ENCODE results near the gene MAPKAPK3.

The MAPKAPK3 gene

DNA sequence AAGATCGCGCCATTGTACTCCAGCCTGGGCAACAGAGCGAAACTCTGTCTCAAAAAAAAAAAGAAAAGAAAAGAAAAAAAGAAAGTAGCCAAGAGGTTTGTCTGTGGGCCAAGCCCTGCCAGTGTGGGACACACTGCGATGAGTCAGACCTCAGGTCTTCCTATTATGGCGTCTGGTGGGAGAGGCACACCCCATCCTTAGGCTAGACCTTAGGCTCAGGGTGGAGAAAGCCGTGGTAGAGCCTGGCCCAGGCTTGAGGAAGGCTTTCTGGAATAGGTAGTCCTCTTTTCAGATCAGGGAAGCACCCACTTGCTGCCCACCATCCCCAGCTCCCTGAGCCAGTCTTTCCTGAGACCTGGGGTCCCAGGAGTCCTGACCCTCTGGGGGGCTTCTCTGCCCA, 41.6 kb upstream of the MAPKAPK3 start:
- H3K36me3 ChIP-seq (ENCODE audit: control insufficient read depth, insufficient read depth, low read length), result no peaks in the 10 kb centered on the region; the same call in 1 of the 2 replicates
- H3K27ac ChIP-seq (ENCODE audit: low read depth, low read length), result no peak overlapping the region
- H3K9me3 ChIP-seq (ENCODE audit: control insufficient read depth, insufficient read depth, low read length), result no peaks in the 10 kb centered on the region
- peaks cover under 1% of the 10 kb centered on the region; the same call in 1 of the 2 replicates for H3K4me1 ChIP-seq (ENCODE audit: control insufficient read depth, insufficient read depth, low read length)
- H3K27me3 ChIP-seq (ENCODE audit: control insufficient read depth, insufficient read depth, low read length), result no peaks in the 10 kb centered on the region
- H3K4me3 ChIP-seq (ENCODE audit: low read depth, low read length), result no peak overlapping the region
- no peak overlapping the region for H3K9ac ChIP-seq (ENCODE audit: low read depth, low read length)

DNA sequence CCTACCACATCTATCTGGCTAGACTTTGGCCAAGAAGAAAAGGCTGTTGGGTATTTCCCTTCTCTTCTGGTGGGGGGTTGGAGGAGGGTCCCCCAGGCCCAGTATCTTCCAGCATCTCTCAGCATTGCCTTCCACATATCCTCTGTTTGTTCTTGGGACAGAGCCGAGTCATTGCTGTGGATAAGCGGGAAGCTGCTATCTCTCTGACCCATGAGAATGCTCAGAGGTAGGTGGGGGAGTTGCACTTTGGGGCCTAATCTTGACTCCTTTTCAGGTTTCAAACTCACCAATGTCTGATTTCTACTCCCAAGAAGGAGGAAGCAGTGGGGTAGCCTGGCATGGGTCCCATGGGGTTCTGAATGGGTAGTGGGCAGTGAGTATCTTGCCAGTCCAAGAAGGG, 39.6 kb upstream of the MAPKAPK3 start:
- H3K9me3 ChIP-seq (ENCODE audit: control insufficient read depth, insufficient read depth, low read length), result no peaks in the 10 kb centered on the region
- peaks cover 7% of the 10 kb centered on the region; the same call in 1 of the 2 replicates for H3K36me3 ChIP-seq (ENCODE audit: control insufficient read depth, insufficient read depth, low read length)
- H3K4me1 ChIP-seq (ENCODE audit: control insufficient read depth, insufficient read depth, low read length), result no peaks in the 10 kb centered on the region
- H3K9ac ChIP-seq (ENCODE audit: low read depth, low read length), result no peak overlapping the region
- no peak overlapping the region for H3K4me3 ChIP-seq (ENCODE audit: low read depth, low read length)
- no peak overlapping the region for H3K27ac ChIP-seq (ENCODE audit: low read depth, low read length)
- no peaks in the 10 kb centered on the region for H3K27me3 ChIP-seq (ENCODE audit: control insufficient read depth, insufficient read depth, low read length)

DNA sequence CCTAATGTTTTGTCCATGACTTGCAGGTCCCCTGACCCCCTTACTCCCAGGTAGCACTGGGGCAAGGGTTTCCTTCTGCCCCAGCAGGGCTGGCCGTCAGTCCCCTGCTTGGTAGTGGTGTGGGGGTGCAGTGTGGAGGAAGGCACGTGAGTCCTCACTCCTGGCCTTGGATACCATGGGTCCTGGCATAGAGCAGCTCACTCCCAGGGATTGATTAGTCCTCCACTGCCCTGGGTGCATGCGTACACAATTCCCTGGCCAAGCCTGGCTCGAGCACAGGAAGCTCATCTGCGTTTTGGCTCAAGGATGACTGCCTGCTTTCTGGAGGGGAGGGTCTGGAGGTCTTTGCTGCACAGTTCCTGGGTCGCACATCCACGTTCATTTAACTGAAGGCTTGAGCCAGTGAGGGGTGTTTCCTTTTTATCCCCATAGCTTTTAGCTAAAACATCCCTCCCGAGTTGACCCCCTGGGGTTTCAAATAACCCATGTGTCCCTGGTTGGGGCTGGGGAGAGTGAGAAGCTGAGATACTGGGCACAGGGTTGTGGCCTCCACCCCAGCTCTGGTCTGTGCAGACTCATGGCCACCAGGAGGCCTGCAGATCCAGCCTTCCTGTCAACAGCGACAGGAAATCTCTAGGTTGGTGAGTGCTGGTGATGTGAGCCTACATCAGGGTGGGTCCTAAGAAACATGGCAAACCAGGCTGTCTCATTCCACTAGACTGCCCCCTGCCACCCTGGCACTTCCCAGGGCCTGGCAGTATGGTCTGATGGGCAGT, 36.1 kb upstream of the MAPKAPK3 start:
- H3K27ac ChIP-seq (ENCODE audit: low read depth, low read length), result no peak overlapping the region
- H3K27me3 ChIP-seq (ENCODE audit: control insufficient read depth, insufficient read depth, low read length), result no peaks in the 10 kb centered on the region
- H3K9ac ChIP-seq (ENCODE audit: low read depth, low read length), result no peak overlapping the region
- no peaks in the 10 kb centered on the region for H3K4me1 ChIP-seq (ENCODE audit: control insufficient read depth, insufficient read depth, low read length)
- peaks cover 12% of the 10 kb centered on the region; the same call in 1 of the 2 replicates for H3K36me3 ChIP-seq (ENCODE audit: control insufficient read depth, insufficient read depth, low read length)
- no peak overlapping the region for H3K4me3 ChIP-seq (ENCODE audit: low read depth, low read length)
- no peaks in the 10 kb centered on the region for H3K9me3 ChIP-seq (ENCODE audit: control insufficient read depth, insufficient read depth, low read length)

DNA sequence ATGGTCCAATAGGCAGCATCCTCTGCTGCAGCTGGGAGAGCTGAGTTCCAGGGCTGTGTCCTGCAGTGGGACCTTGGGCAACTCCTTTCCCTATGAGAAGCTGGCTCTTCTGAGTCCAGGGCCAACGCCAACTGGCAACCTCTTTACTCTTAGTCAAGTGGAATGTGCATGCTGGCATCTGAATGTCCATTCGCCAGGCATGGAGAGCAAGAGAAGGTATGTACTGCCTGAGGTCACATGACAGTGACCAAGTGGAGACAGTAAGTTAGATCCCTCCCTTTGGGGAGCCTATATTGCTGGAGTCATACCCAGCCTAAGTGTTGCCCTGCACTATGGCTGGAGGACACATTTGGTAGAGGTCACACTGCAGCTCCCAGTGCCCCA, 35.5 kb upstream of the MAPKAPK3 start:
- H3K27me3 ChIP-seq (ENCODE audit: control insufficient read depth, insufficient read depth, low read length), result no peaks in the 10 kb centered on the region
- H3K36me3 ChIP-seq (ENCODE audit: control insufficient read depth, insufficient read depth, low read length), result peaks cover 12% of the 10 kb centered on the region; the same call in 1 of the 2 replicates
- no peaks in the 10 kb centered on the region for H3K4me1 ChIP-seq (ENCODE audit: control insufficient read depth, insufficient read depth, low read length)
- H3K27ac ChIP-seq (ENCODE audit: low read depth, low read length), result no peak overlapping the region
- H3K9ac ChIP-seq (ENCODE audit: low read depth, low read length), result no peak overlapping the region
- no peak overlapping the region for H3K4me3 ChIP-seq (ENCODE audit: low read depth, low read length)
- H3K9me3 ChIP-seq (ENCODE audit: control insufficient read depth, insufficient read depth, low read length), result no peaks in the 10 kb centered on the region

DNA sequence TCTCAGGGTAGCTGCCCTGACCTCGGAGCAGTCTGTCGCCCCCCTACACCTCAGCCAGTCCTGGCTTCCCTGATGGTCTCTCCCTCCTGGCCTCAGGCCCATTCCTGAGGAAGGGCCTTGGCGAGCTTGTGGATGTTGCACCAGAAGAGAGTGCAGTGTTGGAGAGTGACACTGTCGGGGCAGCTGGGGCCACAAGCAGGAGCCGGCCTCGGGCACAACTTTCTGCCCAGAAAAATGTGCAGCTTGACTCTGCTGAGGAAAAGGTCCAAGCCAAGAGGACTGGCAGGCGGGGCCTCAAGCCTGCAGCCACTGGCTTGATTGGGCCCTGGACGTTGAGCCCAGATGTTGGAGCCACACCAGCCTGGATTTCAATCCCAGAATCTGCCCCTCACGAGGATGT, 34.9 kb upstream of the MAPKAPK3 start:
- H3K9me3 ChIP-seq (ENCODE audit: control insufficient read depth, insufficient read depth, low read length), result no peaks in the 10 kb centered on the region
- peaks cover 12% of the 10 kb centered on the region; the same call in 1 of the 2 replicates for H3K36me3 ChIP-seq (ENCODE audit: control insufficient read depth, insufficient read depth, low read length)
- no peaks in the 10 kb centered on the region for H3K27me3 ChIP-seq (ENCODE audit: control insufficient read depth, insufficient read depth, low read length)
- no peaks in the 10 kb centered on the region for H3K4me1 ChIP-seq (ENCODE audit: control insufficient read depth, insufficient read depth, low read length)
- no peak overlapping the region for H3K27ac ChIP-seq (ENCODE audit: low read depth, low read length)
- H3K4me3 ChIP-seq (ENCODE audit: low read depth, low read length), result no peak overlapping the region
- no peak overlapping the region for H3K9ac ChIP-seq (ENCODE audit: low read depth, low read length)

DNA sequence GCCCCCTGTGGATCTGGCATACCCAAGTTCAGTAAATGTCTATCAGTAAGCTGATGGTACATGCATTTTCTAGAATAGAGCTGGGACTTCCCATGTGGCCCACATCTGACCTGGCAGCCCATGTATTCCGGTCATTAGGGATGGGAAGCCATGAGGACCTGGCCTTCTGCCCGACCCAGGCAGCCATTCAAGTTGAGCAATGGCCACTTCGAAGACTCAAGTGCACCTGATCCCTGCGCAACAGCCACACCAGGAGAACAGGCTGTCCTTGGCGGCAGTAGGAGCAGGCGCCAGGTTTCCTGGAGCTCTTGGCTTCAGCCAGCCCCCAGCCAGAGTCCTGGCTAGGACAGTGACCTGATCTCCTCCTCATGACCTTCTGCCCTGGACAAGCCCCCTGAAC, 33.1 kb upstream of the MAPKAPK3 start:
- Histone ChIP-seq H3K9ac (ENCODE audit: low read depth, low read length) (no peak overlapping the region), H3K4me3 (ENCODE audit: low read depth, low read length) (no peak overlapping the region), H3K36me3 (ENCODE audit: control insufficient read depth, insufficient read depth, low read length) (peaks cover 12% of the 10 kb centered on the region; the same call in 1 of the 2 replicates), H3K27ac (ENCODE audit: low read depth, low read length) (no peak overlapping the region), H3K4me1 (ENCODE audit: control insufficient read depth, insufficient read depth, low read length) (no peaks in the 10 kb centered on the region), H3K27me3 (ENCODE audit: control insufficient read depth, insufficient read depth, low read length) (no peaks in the 10 kb centered on the region), H3K9me3 (ENCODE audit: control insufficient read depth, insufficient read depth, low read length) (no peaks in the 10 kb centered on the region)

DNA sequence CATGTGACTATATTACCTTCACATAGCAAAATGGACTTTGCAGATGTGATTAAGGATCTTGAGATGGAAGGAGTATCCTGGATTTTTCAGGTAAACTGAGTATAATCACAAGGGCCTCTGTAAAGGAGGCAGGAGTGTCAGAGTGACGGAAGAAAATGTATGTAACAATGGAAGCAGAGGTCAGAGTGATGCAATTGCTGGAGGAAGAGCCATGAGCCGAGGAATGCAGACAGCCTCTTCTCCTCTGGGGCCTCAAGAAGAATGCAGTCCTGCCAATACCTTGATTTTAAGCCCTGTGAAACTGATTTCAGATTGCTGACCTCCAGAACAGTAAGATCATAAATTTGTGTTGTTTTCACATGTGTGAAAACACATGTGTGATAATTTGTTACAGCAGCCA, 32.6 kb upstream of the MAPKAPK3 start:
- Histone ChIP-seq H3K36me3 (ENCODE audit: control insufficient read depth, insufficient read depth, low read length) (peaks cover 12% of the 10 kb centered on the region; the same call in 1 of the 2 replicates), H3K4me1 (ENCODE audit: control insufficient read depth, insufficient read depth, low read length) (no peaks in the 10 kb centered on the region), H3K4me3 (ENCODE audit: low read depth, low read length) (no peak overlapping the region), H3K9ac (ENCODE audit: low read depth, low read length) (no peak overlapping the region), H3K27me3 (ENCODE audit: control insufficient read depth, insufficient read depth, low read length) (no peaks in the 10 kb centered on the region), H3K27ac (ENCODE audit: low read depth, low read length) (no peak overlapping the region), H3K9me3 (ENCODE audit: control insufficient read depth, insufficient read depth, low read length) (no peaks in the 10 kb centered on the region)

DNA sequence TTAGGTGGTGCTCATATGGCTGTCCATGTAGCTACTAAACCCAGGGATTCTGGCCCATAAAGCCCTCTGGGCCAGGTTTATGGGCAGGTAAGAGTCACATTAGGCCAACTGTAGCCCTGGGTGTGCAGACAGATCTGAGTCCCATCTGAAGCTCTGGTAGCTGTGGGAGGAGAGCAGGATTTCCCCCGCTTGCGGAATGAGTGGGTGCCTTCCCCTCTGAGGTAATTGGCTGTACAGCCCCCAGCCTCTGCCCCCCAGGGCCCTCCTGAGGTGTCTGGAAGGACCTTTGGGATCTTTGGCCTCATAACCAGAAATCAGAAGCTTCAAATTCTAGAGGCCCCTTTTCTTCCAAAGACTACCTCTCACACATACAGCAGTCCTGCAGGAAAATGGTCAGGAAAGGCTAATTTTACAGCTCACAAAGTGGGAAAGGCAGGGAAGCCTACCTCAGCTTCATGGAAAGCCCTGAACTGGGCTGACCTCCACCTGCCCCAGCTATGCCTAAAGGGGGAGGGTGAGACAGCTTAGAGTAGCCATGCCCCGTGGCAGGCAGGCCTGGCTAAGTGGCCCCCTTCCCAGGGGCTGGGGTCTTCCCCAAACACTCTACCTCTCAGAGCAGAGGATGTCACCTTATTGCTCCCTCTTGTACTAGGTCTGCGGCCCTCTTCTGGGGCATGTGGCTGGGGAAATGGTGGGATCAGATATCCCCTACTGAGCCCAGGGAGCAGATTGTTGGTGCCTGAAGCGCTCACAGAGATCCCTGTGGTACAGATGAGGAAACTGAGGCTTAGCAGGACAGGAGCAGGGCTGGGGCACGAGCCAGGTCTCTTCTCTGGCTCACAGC, 30.8 kb upstream of the MAPKAPK3 start:
- Histone ChIP-seq H3K9ac (ENCODE audit: low read depth, low read length) (no peak overlapping the region), H3K9me3 (ENCODE audit: control insufficient read depth, insufficient read depth, low read length) (no peaks in the 10 kb centered on the region), H3K27me3 (ENCODE audit: control insufficient read depth, insufficient read depth, low read length) (no peaks in the 10 kb centered on the region), H3K27ac (ENCODE audit: low read depth, low read length) (no peak overlapping the region), H3K4me1 (ENCODE audit: control insufficient read depth, insufficient read depth, low read length) (no peaks in the 10 kb centered on the region; the same call in 1 of the 2 replicates), H3K36me3 (ENCODE audit: control insufficient read depth, insufficient read depth, low read length) (peaks cover 12% of the 10 kb centered on the region; the same call in 1 of the 2 replicates), H3K4me3 (ENCODE audit: low read depth, low read length) (no peak overlapping the region)

DNA sequence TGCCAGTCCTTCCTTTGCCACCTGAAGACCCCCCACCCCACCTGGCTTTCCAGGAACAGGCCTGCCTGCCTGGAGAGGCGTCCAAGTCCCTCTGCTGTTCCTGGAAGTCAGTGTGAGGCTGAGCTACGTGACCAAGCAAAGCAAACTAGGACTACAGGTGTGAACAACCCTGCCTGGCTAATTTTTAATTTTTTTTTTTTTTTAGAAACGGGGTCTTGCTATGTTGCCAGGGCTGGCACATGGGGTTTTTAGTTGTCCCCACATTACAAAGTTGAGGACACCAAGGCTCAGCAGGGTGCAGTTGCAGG, 30.2 kb upstream of the MAPKAPK3 start:
- Histone ChIP-seq H3K9me3 (ENCODE audit: control insufficient read depth, insufficient read depth, low read length) (no peaks in the 10 kb centered on the region), H3K4me3 (ENCODE audit: low read depth, low read length) (no peak overlapping the region), H3K4me1 (ENCODE audit: control insufficient read depth, insufficient read depth, low read length) (no peaks in the 10 kb centered on the region; the same call in 1 of the 2 replicates), H3K27me3 (ENCODE audit: control insufficient read depth, insufficient read depth, low read length) (no peaks in the 10 kb centered on the region), H3K36me3 (ENCODE audit: control insufficient read depth, insufficient read depth, low read length) (peaks cover 9% of the 10 kb centered on the region; the same call in 1 of the 2 replicates), H3K27ac (ENCODE audit: low read depth, low read length) (no peak overlapping the region), H3K9ac (ENCODE audit: low read depth, low read length) (no peak overlapping the region)

DNA sequence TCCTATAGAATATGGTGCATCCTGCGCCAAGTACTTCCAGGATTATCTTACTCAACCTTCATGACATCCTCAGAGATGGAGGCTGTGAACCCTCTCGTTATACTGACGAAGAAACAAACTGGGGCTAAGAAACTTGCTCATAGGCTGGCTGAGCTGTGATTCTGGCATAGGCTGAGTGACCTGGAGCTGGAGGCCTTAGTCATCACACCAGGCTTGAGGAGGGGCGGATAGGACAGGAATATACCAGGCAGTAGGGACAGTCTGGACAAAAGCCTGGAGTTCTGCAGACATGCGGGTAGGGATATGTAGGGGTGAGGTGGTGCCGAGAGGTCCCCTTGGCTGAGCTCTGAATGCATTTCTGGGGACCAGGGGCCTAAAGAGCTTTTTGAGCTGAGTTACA, 29.6 kb upstream of the MAPKAPK3 start:
- peaks cover 5% of the 10 kb centered on the region; the same call in 1 of the 2 replicates for H3K36me3 ChIP-seq (ENCODE audit: control insufficient read depth, insufficient read depth, low read length)
- no peaks in the 10 kb centered on the region for H3K27me3 ChIP-seq (ENCODE audit: control insufficient read depth, insufficient read depth, low read length)
- H3K9me3 ChIP-seq (ENCODE audit: control insufficient read depth, insufficient read depth, low read length), result no peaks in the 10 kb centered on the region
- no peak overlapping the region for H3K9ac ChIP-seq (ENCODE audit: low read depth, low read length)
- H3K27ac ChIP-seq (ENCODE audit: low read depth, low read length), result no peak overlapping the region
- no peaks in the 10 kb centered on the region; the same call in 1 of the 2 replicates for H3K4me1 ChIP-seq (ENCODE audit: control insufficient read depth, insufficient read depth, low read length)
- no peak overlapping the region for H3K4me3 ChIP-seq (ENCODE audit: low read depth, low read length)

Data from HUES48 (cell line).